Measurements from ENCODE around the gene ANKS1A.
A peak's percentile ranks its signal among the peaks of the same experiment; 100 is the strongest.
"Not testable (repeated sequence)": the region's sequence is repeated elsewhere in the genome, so short reads cannot be mapped to it uniquely, and the experiment has no call there.

Gene ANKS1A

GRCh38 chr6:35087361-35088280 is 198.6 kb downstream of the ANKS1A start:
- no peak for DNase-seq

- no peak for DNase-seq
Measured at GRCh38 chr6:35088281-35089215, 199.5 kb downstream of the ANKS1A start.

GRCh38 chr6:35089216-35089934 is 200.3 kb downstream of the ANKS1A start:
- DNase-seq = no peak

GRCh38 chr6:35089935-35090505 is 201.0 kb downstream of the ANKS1A start:
- no peak for DNase-seq

GRCh38 chr6:35090734-35091133 is 201.7 kb downstream of the ANKS1A start:
- no peak for DNase-seq

GRCh38 chr6:35091346-35092083 is 202.5 kb downstream of the ANKS1A start:
- DNase-seq = no peak

GRCh38 chr6:35092362-35093117 is 203.5 kb downstream of the ANKS1A start:
- DNase-seq = no peak

- no peak for DNase-seq
Measured at GRCh38 chr6:35093118-35093445, 204.0 kb downstream of the ANKS1A start.

GRCh38 chr6:35093783-35094182 is 204.7 kb downstream of the ANKS1A start:
- DNase-seq = no peak

- DNase-seq = no peak
Measured at GRCh38 chr6:35094183-35094582, 205.1 kb downstream of the ANKS1A start.

- DNase-seq = no peak
Measured at GRCh38 chr6:35096129-35096862, 207.2 kb downstream of the ANKS1A start.

- no peak for DNase-seq
Measured at GRCh38 chr6:35099116-35099515, 210.1 kb downstream of the ANKS1A start.

- DNase-seq = no peak
Measured at GRCh38 chr6:35105078-35105477, 216.0 kb downstream of the ANKS1A start.

- not testable (repeated sequence) for DNase-seq
Measured at GRCh38 chr6:35106061-35106460, 217.0 kb downstream of the ANKS1A start.

- peak; percentile 18 for DNase-seq
Measured at GRCh38 chr6:35107208-35107607, 218.2 kb downstream of the ANKS1A start.

GRCh38 chr6:35107761-35108160 is 218.7 kb downstream of the ANKS1A start:
- DNase-seq = not testable (repeated sequence)

- DNase-seq = no peak
Measured at GRCh38 chr6:35108309-35108885, 219.3 kb downstream of the ANKS1A start.

GRCh38 chr6:35120746-35121145 is 231.7 kb downstream of the ANKS1A start:
- no peak for DNase-seq

GRCh38 chr6:35124356-35124755 is 235.3 kb downstream of the ANKS1A start:
- no peak for DNase-seq

GRCh38 chr6:35128042-35128441 is 239.0 kb downstream of the ANKS1A start:
- no peak for DNase-seq

Measured in activated CD4-positive, alpha-beta T cell treated with anti-CD3 and anti-CD28 coated beads, Interleukin-2, amount 50 U/mL, for 16 hours (primary cell).